H9 (cell line): ENCODE data around the gene JTB. TPM values are rescaled to one million over a fixed set of nuclear protein-coding genes. Genes with fewer than 3 reads are reported as not detected.

ENCODE experiments used
- DNase-seq: peaks from one replicate; pipeline ENCODE4 v3.0.0-alpha.2; 2017
- H2AFZ ChIP-seq: one replicate; pipeline ENCODE4 v1.6.1; 2013; ENCODE audit warnings: mild to moderate bottlenecking, low read length, control low read depth, moderate library complexity
- H2AK5ac ChIP-seq: 2 replicates; pipeline ENCODE4 v1.6.1; 2013; ENCODE audit warnings: low read length, control low read depth, mixed read lengths; ENCODE audit not compliant: insufficient read length
- H2BK120ac ChIP-seq: one replicate; pipeline ENCODE4 v1.6.1; 2013; ENCODE audit warnings: low read depth, mild to moderate bottlenecking, low read length, control low read depth, inconsistent platforms; ENCODE audit not compliant: poor library complexity, severe bottlenecking
- H2BK12ac ChIP-seq: 2 replicates; pipeline ENCODE4 v1.6.1; 2013; ENCODE audit warnings: low read length, control low read depth, mixed read lengths, low read depth; ENCODE audit not compliant: insufficient read length
- H2BK15ac ChIP-seq: 2 replicates; pipeline ENCODE4 v1.6.1; 2013; ENCODE audit warnings: low read depth, low read length, control low read depth
- H2BK20ac ChIP-seq: one replicate; pipeline ENCODE4 v1.6.1; 2013; ENCODE audit warnings: low read depth, mild to moderate bottlenecking, low read length, control low read depth, inconsistent platforms; ENCODE audit not compliant: poor library complexity, severe bottlenecking
- H2BK5ac ChIP-seq: 2 replicates; pipeline ENCODE4 v1.6.1; 2013; ENCODE audit warnings: low read length, control low read depth, mixed read lengths; ENCODE audit not compliant: insufficient read length
- H3K14ac ChIP-seq: 2 replicates; pipeline ENCODE4 v1.6.1; 2013; ENCODE audit warnings: low read length, control low read depth; ENCODE audit not compliant: insufficient read depth
- H3K18ac ChIP-seq: 2 replicates; pipeline ENCODE4 v1.6.1; 2013; ENCODE audit warnings: low read depth, mild to moderate bottlenecking, mixed read lengths, low read length, control low read depth; ENCODE audit not compliant: insufficient read length
- H3K23ac ChIP-seq: 2 replicates; pipeline ENCODE4 v1.6.1; 2013; ENCODE audit warnings: low read length, control low read depth, mixed read lengths, low read depth; ENCODE audit not compliant: insufficient read length
- H3K23me2 ChIP-seq: 2 replicates; pipeline ENCODE4 v1.6.1; 2013; ENCODE audit warnings: low read depth, mild to moderate bottlenecking, mixed read lengths, low read length, control low read depth; ENCODE audit not compliant: insufficient read length, poor library complexity, severe bottlenecking
- H3K27ac ChIP-seq: 2 replicates; pipeline ENCODE4 v1.5.1; 2013; ENCODE audit warnings: low read length, control low read depth, mixed read lengths, low read depth; ENCODE audit not compliant: insufficient read length
- H3K27me3 ChIP-seq: 2 replicates; pipeline ENCODE4 v1.6.1; 2013; ENCODE audit warnings: low read length, control low read depth, inconsistent platforms; ENCODE audit not compliant: insufficient read depth
- H3K4ac ChIP-seq: 2 replicates; pipeline ENCODE4 v1.6.1; 2013; ENCODE audit warnings: low read depth, mild to moderate bottlenecking, control low read depth, inconsistent platforms, low read length, moderate library complexity
- H3K4me1 ChIP-seq: 2 replicates; pipeline ENCODE4 v1.6.1; 2013; ENCODE audit warnings: low read length, control low read depth, inconsistent platforms; ENCODE audit not compliant: insufficient read depth
- H3K4me2 ChIP-seq: 2 replicates; pipeline ENCODE4 v1.6.1; 2013; ENCODE audit warnings: low read length, control low read depth, mixed read lengths; ENCODE audit not compliant: insufficient read length, insufficient read depth
- H3K56ac ChIP-seq: 2 replicates; pipeline ENCODE4 v1.6.1; 2013; ENCODE audit warnings: low read depth, mild to moderate bottlenecking, mixed read lengths, low read length, control low read depth; ENCODE audit not compliant: insufficient read length
- H3K79me1 ChIP-seq: 2 replicates; pipeline ENCODE4 v1.6.1; 2013; ENCODE audit warnings: low read depth, mild to moderate bottlenecking, moderate library complexity, low read length, control low read depth, inconsistent platforms; ENCODE audit not compliant: insufficient read depth, poor library complexity, severe bottlenecking
- H3K79me2 ChIP-seq: 2 replicates; pipeline ENCODE4 v1.6.1; 2013; ENCODE audit warnings: low read length, control low read depth, inconsistent platforms; ENCODE audit not compliant: insufficient read depth
- H3K9ac ChIP-seq: 2 replicates; pipeline ENCODE4 v1.6.1; 2013; ENCODE audit warnings: low read length, control low read depth, mixed read lengths; ENCODE audit not compliant: insufficient read length; ENCODE audit errors: extremely low read depth
- H3K9me3 ChIP-seq: one replicate; pipeline ENCODE4 v1.6.1; 2013; ENCODE audit warnings: low read depth, low read length, inconsistent platforms; ENCODE audit not compliant: control insufficient read depth
- H3T11ph ChIP-seq: one replicate; pipeline ENCODE4 v1.6.1; 2013; ENCODE audit warnings: mild to moderate bottlenecking, low read length, control low read depth, inconsistent platforms
- H4K20me1 ChIP-seq: one replicate; pipeline ENCODE4 v1.6.1; 2013; ENCODE audit not compliant: control insufficient read depth, insufficient read length, insufficient read depth
- H4K5ac ChIP-seq: 2 replicates; pipeline ENCODE4 v1.6.1; 2013; ENCODE audit warnings: low read depth, mild to moderate bottlenecking, mixed read lengths, low read length, control low read depth; ENCODE audit not compliant: insufficient read length
- H4K8ac ChIP-seq: replicated peaks from 2 replicates; pipeline ENCODE4 v1.6.1; 2013; ENCODE audit warnings: low read length, control low read depth, mixed read lengths, low read depth; ENCODE audit not compliant: insufficient read length
- H4K91ac ChIP-seq: 2 replicates; pipeline ENCODE4 v1.6.1; 2013; ENCODE audit warnings: low read depth, mild to moderate bottlenecking, moderate library complexity, mixed read lengths, low read length, control low read depth; ENCODE audit not compliant: insufficient read length
- H3K27ac Mint-ChIP-seq, 3 experiments: 2 replicates in 2 of 3; 3 replicates in 1 of 3; pipeline ENCODE4 v1.8.0; 2020 to 2021; ENCODE audit warnings: mixed read lengths in 3 of 3, mild to moderate bottlenecking in 1 of 3, moderate library complexity in 1 of 3
- H3K27me3 Mint-ChIP-seq: 2 replicates; pipeline ENCODE4 v1.8.0; 2021; ENCODE audit warnings: low read depth, mild to moderate bottlenecking, moderate library complexity, mixed read lengths
- H3K36me3 Mint-ChIP-seq, 3 experiments: 2 replicates in 2 of 3; 3 replicates in 1 of 3; pipeline ENCODE4 v1.8.0; 2020 to 2021; ENCODE audit warnings: low read depth in 3 of 3, mixed read lengths in 3 of 3; ENCODE audit not compliant: insufficient read depth in 1 of 3
- H3K4me1 Mint-ChIP-seq, 2 experiments: 2 replicates each; pipeline ENCODE4 v1.8.0; 2020; ENCODE audit warnings: mixed read lengths in 2 of 2
- H3K4me3 Mint-ChIP-seq, 2 experiments: 2 replicates in 1 of 2; 3 replicates in 1 of 2; pipeline ENCODE4 v1.8.0; 2020 to 2021; ENCODE audit warnings: mild to moderate bottlenecking in 2 of 2, mixed read lengths in 2 of 2, moderate library complexity in 1 of 2
- H3K9me3 Mint-ChIP-seq, 2 experiments: 2 replicates in 1 of 2; 3 replicates in 1 of 2; pipeline ENCODE4 v1.8.0; 2020; ENCODE audit warnings: mild to moderate bottlenecking in 2 of 2, mixed read lengths in 2 of 2, moderate library complexity in 1 of 2
- CTCF ChIP-seq: fragments of 200-600 bp; sonication (generic); conservative IDR thresholded peaks from 3 replicates; pipeline ENCODE4 v1.8.0; 2021; ENCODE audit warnings: antibody characterized with exemption, mild to moderate bottlenecking
- WGBS: extraction: QIAGEN DNeasy Blood & Tissue Kit; methylation state at CpG from one replicate; pipeline ENCODE4 v1.1.7; 2013; ENCODE audit warnings: missing lambda C conversion rate, low lambda C conversion rate, mixed read lengths; ENCODE audit not compliant: insufficient read length; ENCODE audit errors: extremely low coverage; 5-methylcytosine and 5-hydroxymethylcytosine counted together
- total RNA-seq: library from RNA; stranded (reverse); gene quantifications from 2 replicates; pipeline ENCODE4 v1.2.1, GENCODE V29; 2021

The JTB gene
- total RNA-seq, 1 experiment from 2014 or later: 85.4 TPM

GRCh38 chr1:154006136-154006535 is 28.7 kb upstream of the JTB start:
- Histone ChIP-seq H2BK120ac (no peak overlapping the region), H3T11ph (no peak overlapping the region), H3K14ac (no peak overlapping the region), H4K5ac (no peak overlapping the region), H4K91ac (no peak overlapping the region), H3K18ac (no peak overlapping the region), H3K79me2 (no peaks in the 10 kb centered on the region), H3K27ac (no peak overlapping the region), H2BK15ac (no peak overlapping the region), H2AK5ac (no peak overlapping the region), H4K8ac (no peak overlapping the region), H2BK5ac (no peak overlapping the region), H4K20me1 (no peaks in the 10 kb centered on the region), H3K4ac (no peak overlapping the region), H3K27me3 (no peaks in the 10 kb centered on the region), H3K9ac (no peak overlapping the region), H2BK20ac (no peak overlapping the region), H3K4me1 (no peaks in the 10 kb centered on the region), H3K9me3 (no peaks in the 10 kb centered on the region), H2BK12ac (no peak overlapping the region), H3K23ac (no peak overlapping the region), H3K23me2 (no peaks in the 10 kb centered on the region), H2AFZ (no peak overlapping the region), H3K4me2 (no peak overlapping the region), H3K56ac (no peak overlapping the region), H3K79me1 (no peaks in the 10 kb centered on the region)
- no peak for TF ChIP-seq CTCF
- DNase-seq: no peak
- Mint-ChIP-seq H3K27ac (no peak overlapping the region), H3K4me3 (no peak overlapping the region), H3K4me1 (no peaks in the 10 kb centered on the region), H3K27me3 (no peaks in the 10 kb centered on the region), H3K36me3 (no peaks in the 10 kb centered on the region; a peak in 2 of 7 replicates), H3K9me3 (no peaks in the 10 kb centered on the region)
- WGBS: no CpG with 5 or more reads among the region's 3 CpGs
